Measurements from ENCODE around the gene ARL3.

Gene ARL3

GRCh38 chr10:102649797-102650654, 64.2 kb downstream of the ARL3 start:
- no peak for DNase-seq

GRCh38 chr10:102648889-102649796, 65.1 kb downstream of the ARL3 start:
- no peak for DNase-seq

GRCh38 chr10:102648269-102648888, 65.8 kb downstream of the ARL3 start:
- DNase-seq: no peak

DNA sequence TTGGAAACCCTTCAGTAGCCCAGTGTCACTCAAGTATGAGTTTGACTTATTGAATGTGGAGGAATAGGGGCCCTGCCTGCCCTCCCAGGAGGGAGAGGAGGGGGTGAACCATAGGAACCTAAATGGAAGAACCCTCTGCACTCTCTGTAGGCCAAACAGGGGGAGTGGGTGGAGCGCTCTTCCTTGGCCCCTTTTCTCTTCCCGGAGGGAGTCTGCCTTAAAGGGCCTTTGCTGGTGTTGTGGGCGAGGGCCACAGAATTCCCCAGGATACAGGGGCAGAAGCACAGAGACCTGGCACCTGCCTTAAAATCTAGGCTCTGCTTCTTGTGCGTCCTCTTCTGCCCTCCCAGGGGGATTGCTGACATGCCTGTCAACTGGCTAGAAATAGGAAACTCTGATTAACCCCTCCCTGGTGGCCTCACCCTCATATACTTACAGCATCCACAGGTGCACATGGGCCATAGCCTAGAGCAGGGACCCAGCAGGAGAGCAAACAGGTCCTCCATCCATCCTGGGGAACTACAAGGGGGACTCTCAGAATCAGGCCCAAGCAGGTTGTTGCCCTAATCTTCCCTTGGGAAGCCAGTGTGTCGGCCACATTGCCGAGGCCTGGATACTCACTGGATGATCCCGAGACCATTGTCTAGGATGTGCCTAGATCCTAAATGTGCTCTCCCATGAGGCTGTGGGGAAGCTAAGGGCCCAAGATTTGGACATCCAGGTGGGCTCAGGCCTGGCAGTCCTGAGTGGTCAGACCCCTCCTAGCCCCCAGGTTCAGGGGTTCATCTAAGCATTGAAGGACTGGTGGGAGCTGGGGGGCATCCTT, 66.5 kb downstream of the ARL3 start:
- DNase-seq: peak in 1 of 3 experiments; percentile 1

DNA sequence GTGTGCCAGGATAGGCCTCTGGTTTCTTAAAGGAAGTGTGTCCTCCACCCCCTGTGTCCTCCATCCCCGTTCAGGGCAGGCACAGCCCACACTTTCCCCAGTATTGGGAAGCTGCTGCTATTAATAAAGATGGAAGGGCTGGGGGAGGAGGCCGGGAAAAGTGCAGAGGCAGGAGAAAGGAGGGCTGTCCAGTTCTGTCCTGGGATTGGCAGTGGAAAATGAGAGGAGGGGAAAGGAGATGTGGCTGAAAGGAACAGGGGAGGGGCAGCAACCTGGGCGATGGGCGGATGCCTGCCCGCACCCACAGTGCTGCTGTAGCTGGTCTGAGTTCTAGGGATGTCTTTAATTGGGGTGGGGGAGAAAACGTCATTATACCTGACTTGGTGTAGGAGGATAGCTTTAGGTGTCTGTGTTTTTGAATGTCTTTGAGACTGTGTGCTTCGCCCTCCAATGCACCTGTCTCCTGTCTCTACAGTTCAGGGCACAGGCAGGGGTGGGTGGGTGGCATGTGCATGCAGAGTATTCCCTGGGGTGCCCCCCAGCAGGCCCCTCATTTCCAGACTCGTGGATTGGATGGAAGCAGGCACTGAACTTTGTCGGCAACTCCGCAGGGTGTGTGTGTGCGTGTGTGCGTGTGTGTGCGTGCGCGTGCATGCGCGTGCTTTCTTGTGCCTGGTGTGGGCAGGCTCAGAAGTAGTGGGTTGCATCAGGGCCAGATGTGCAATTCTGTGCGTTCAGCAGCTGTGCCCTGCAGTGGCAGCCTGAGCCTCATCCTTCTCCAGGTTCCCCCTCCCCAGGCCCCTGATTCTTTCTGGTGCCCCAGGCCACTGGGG, 67.4 kb downstream of the ARL3 start:
- peak in 1 of 3 experiments; percentile 46 for DNase-seq

- DNase-seq: peak in 2 of 3 experiments; percentile 40 to 56
Measured at GRCh38 chr10:102645741-102646609, 68.2 kb downstream of the ARL3 start.

DNA sequence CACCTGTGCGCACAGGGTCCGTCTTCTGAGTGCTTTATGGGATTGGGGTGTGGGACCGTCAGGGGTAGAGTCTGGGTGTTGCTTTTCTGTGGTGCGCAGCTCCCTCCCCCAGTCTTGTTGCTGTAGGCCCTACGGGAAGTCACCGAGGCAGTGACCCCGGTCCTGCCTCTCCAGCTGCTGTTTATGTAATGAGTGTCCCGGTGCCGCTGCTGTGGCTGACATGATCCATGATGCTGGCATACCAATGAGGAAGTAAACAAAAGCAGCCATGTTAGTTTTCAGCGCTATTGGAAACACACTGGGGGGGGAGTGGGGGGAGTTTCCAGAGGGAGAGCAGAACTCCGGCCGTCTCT, 68.8 kb downstream of the ARL3 start:
- DNase-seq: peak; percentile 28 to 61 (median 53)

DNA sequence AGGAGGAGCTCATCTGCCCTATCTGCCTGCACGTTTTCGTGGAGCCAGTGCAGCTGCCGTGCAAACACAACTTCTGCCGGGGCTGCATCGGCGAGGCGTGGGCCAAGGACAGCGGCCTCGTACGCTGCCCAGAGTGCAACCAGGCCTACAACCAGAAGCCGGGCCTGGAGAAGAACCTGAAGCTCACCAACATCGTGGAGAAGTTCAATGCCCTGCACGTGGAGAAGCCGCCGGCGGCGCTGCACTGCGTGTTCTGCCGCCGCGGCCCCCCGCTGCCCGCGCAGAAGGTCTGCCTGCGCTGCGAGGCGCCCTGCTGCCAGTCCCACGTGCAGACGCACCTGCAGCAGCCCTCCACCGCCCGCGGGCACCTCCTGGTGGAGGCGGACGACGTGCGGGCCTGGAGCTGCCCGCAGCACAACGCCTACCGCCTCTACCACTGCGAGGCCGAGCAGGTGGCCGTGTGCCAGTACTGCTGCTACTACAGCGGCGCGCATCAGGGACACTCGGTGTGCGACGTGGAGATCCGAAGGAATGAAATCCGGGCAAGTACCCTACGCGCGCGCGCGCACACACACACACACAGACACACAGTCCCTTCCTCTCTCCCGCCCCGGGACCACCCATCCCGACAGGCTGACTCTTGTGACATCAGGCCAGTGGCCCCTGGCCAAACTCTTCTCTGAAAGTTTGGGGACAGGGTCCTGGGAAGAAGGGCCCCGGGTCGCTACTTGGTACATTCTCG, 69.4 kb downstream of the ARL3 start:
- peak; percentile 47 to 89 (median 81) for DNase-seq

- DNase-seq: peak; percentile 48 to 75 (median 68)
Measured at GRCh38 chr10:102644066-102644645, 70.0 kb downstream of the ARL3 start, which contains the start of gene TRIM8. TSS of gene TRIM8 (plus strand) at chr10:102644479. CDS start at chr10:102644618, 139 bp downstream.

- peak; percentile 29 to 75 (median 58) for DNase-seq
Measured at GRCh38 chr10:102643336-102644065, 70.7 kb downstream of the ARL3 start.

DNA sequence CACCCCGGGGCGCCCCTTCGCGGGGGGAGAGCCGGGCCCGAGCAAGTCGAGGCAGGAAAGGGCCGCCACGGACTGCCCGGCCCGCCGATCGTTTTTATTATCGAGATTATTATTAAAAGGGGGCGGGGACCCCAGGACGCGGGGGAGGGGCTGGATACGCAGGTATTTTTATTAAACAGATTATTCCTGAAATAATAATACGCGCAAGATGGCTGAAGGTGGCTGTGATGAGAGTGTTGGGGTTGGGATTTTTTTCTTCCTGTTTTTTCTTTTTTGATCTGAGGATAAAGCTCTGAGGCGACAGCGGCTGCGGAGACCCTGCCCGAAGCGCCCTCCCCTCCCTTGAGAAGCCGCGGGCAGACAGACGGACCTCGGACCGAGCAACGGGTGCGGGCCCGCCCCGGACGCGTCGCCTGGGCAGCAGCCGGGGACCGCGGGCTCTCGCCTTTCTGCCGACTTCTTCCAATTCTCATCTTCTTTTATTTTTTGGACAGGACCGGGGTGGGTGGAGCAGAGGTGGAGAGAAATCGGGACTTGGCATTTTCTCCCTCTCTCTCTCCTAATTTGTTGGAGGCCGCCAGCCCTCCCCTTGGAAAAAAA, 71.4 kb downstream of the ARL3 start:
- DNase-seq: peak; percentile 21 to 76 (median 63)

- peak; percentile 89 to 96 (median 89) for DNase-seq
Measured at GRCh38 chr10:102641880-102642735, 72.1 kb downstream of the ARL3 start.

DNA sequence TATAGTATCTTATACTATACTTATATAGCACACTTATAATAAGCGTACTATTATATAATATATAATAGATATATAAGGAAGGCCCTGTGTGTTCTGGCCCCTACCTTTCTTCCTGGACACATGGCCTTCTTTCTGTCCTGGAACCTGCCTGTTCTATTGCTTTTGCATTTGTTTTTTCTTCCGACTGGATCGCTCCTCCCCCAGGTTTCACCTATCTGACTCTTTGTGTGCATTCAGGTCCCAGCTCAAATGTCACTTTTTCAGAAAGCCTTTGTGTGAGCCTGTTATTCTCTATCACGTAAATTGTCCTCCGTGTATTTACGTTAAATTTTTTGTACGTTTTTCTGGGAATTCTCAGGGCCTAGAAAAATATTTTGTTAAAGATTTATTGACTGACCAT, 72.8 kb downstream of the ARL3 start:
- DNase-seq: peak in 2 of 3 experiments; percentile 23 to 75

DNA sequence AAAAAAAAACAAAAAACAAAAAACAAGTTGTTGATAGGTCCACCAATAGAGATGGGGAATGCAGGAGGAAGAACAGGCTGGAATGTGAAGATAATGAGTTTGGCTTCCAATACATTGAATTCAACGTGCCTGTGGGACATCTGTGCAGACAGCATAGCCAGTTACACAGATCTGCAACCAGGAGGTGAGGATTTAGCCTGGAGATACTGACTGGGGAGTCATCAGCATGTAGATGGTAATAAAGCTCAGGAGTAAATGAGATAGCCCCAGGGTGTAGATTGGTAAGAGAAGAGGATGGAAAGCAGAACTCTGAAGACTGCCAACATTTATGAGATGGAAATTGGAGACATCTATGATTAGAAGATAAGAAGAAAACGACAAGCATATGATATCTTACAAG, 74.7 kb downstream of the ARL3 start:
- no peak for DNase-seq

DNA sequence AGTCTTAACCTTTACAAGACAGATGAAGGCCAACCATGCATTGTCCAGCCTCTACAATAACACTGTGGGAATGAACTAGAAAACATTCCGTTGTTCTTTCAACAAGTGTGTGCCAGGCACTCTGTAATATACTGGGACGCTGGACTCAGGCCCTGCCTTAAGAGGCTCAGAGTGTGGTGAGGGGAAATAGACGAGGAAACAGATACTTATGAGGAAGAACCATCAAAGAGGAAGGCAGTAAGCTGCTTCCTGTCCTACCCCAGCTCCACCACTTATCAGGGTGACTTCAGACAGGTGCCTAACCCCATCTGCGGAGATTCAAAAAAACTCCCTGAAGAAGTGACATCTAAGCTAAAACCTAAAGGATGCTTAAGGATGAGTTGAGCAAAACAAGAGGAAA, 78.8 kb downstream of the ARL3 start:
- no peak for DNase-seq

DNA sequence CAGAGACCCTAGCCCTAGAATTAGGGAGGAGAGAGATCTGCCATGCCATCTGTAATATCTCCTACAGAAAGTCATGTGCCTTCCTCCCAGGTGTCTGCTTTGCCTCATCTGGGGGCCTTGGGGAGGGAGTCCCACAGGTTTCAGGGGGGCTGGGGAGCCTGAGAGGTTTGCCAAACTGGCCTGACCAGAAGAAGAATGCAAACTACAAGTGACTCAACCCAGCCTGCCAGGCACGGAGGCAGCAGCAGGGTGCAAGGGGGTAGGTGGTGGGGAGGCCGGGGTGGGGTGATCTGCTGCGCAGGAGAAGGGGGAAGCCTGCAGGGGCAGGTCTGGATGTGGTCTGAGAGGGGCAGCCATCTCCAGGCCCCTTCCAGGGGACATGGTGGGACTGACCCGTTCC, 79.5 kb downstream of the ARL3 start:
- no peak for DNase-seq

DNA sequence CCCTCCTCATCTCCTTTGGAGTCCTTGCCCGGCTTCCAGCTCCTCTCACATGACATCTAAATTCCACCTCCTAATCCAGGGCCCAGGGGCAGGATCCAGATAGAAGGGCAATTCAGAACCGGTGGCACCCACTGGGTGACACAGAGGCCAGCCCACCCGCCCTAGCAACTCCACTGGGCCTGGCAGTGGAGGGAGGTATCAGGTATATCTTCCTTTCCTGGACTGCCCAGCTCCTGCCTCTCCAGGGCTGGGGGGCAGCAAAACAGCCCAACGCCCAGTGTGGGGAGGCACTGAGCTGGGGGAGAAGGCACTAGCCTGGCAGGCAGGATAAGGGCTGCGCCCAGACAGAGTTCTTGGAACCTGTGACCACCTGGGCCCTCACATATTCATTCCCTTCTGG, 80.3 kb downstream of the ARL3 start:
- DNase-seq: no peak

All from NCI-H1417 (cell line).